Ectodermal cell (in vitro differentiated cells): ENCODE data around the gene NUBP2.

Experiments
- H3K27ac ChIP-seq: 2 replicates; pipeline ENCODE4 v1.7.0; 2013; ENCODE audit warnings: mild to moderate bottlenecking, low read depth, low read length; ENCODE audit not compliant: insufficient read depth, poor library complexity, severe bottlenecking
- H3K27me3 ChIP-seq: 2 replicates; pipeline ENCODE4 v1.7.0; 2013; ENCODE audit warnings: mild to moderate bottlenecking, low read length; ENCODE audit not compliant: insufficient read depth, control insufficient read depth, poor library complexity, severe bottlenecking
- H3K36me3 ChIP-seq: one replicate; pipeline ENCODE4 v1.7.0; 2013; ENCODE audit warnings: low read length; ENCODE audit not compliant: control insufficient read depth, insufficient read depth
- H3K4me1 ChIP-seq: one replicate; pipeline ENCODE4 v1.7.0; 2013; ENCODE audit warnings: low read length; ENCODE audit not compliant: control insufficient read depth, insufficient read depth
- H3K4me3 ChIP-seq: 2 replicates; pipeline ENCODE4 v1.7.0; 2013; ENCODE audit warnings: low read depth, low read length, control low read depth; ENCODE audit not compliant: insufficient read depth
- H3K9me3 ChIP-seq: 2 replicates; pipeline ENCODE4 v1.7.0; 2013; ENCODE audit warnings: mild to moderate bottlenecking, low read length, moderate library complexity; ENCODE audit not compliant: control insufficient read depth
- WGBS, 2 experiments: methylation state at CpG; one replicate each; pipeline ENCODE4 v1.1.7; 2013; ENCODE audit warnings: missing lambda C conversion rate in 2 of 2; 5-methylcytosine and 5-hydroxymethylcytosine counted together

NUBP2 gene

DNA sequence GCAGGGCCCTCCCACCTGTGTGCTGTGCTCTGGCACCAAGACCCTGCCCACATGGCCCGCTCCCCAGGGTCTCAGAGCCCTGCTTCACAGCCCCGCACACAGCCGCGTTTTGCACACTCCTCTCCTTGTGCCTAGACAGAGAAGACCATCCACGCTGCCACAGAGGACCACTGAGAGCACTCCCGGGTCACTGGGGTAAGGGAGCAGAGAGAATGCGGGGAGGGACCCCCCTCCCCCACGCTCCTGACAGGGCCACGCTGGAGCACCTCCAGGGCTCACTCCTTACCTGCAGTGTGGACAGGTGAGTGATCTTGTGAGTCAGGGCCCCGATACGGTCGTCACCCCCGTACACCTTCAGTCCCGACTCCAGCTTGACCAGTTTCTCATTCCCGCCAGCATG is 36.9 kb downstream of the NUBP2 start:
- no peaks in the 10 kb centered on the region for H3K9me3 ChIP-seq
- H3K27ac ChIP-seq, result no peak overlapping the region
- no peak overlapping the region for H3K4me3 ChIP-seq
- no peaks in the 10 kb centered on the region for H3K4me1 ChIP-seq
- no peaks in the 10 kb centered on the region for H3K27me3 ChIP-seq
- WGBS, 2 experiments, result 95% methylated on average over 15 of the region's 15 CpGs
- H3K36me3 ChIP-seq, result no peaks in the 10 kb centered on the region

DNA sequence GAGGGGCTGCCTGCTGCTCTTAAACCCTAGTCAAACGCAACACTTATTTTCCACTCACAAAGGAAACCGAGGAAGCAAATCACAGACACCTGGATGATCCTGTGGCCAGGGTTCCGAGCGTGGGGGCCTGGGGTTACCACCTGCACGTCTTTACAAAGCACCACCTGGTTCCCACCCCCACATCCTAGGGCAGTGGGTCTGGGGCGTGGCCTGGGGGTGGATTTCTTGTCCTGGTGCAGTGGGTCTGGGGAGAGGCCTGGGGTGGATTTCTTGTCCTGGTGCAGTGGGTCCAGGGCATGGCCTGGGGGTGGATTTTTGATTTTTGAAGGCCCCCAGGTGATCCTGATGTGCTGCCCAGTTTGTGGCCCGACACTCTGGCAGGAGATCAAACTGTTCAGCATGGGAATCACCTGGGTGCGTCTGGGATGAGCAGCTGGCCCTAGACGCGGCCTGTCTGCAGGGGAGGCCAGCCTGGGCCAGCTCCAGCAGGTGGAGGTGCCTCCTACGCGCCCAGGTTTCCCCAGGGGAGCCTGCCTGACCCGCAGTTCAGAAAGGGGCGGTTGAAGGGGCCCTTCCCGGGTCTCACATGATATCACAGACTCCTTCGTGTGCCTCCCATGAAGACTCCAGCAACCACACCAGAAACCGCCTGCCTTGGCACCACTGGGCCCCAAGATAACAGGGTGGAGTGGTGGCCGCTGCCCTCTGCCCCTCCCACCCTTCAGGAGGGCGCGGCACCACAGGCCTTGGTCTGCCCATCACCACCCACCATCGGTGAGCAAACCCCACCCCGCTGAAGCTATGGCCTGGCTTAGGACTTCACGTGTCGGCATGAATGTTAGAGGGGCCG is 37.6 kb downstream of the NUBP2 start:
- no peak overlapping the region for H3K4me3 ChIP-seq
- WGBS, 2 experiments, result 93 to 95% methylated on average over 25 of the region's 25 CpGs
- peaks cover 1% of the 10 kb centered on the region for H3K4me1 ChIP-seq
- no peaks in the 10 kb centered on the region for H3K27me3 ChIP-seq
- H3K9me3 ChIP-seq, result no peaks in the 10 kb centered on the region
- H3K27ac ChIP-seq, result no peak overlapping the region
- H3K36me3 ChIP-seq, result no peaks in the 10 kb centered on the region

DNA sequence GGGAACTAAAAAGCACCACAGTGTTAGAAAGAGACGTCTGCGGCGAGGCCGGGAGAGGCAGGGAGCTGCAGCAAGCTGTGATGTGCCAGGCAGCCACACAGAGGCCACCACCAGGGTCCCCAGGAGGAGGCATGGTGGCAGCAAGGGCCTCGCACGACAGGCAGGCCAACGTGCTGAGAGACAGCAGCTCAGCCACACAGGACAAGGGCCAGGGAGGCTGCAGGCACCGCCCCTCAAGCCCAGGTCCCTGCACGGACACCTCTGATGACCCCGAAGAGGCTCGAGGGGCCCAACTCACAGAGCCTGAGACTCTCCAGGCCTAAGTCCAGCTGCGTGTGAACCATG is 38.2 kb downstream of the NUBP2 start:
- no peak overlapping the region for H3K4me3 ChIP-seq
- peaks cover 6% of the 10 kb centered on the region for H3K27me3 ChIP-seq
- no peak overlapping the region for H3K27ac ChIP-seq
- H3K4me1 ChIP-seq, result peaks cover 7% of the 10 kb centered on the region
- WGBS, 2 experiments, result 93 to 96% methylated on average over 12 of the region's 12 CpGs
- H3K36me3 ChIP-seq, result no peaks in the 10 kb centered on the region
- no peaks in the 10 kb centered on the region for H3K9me3 ChIP-seq

DNA sequence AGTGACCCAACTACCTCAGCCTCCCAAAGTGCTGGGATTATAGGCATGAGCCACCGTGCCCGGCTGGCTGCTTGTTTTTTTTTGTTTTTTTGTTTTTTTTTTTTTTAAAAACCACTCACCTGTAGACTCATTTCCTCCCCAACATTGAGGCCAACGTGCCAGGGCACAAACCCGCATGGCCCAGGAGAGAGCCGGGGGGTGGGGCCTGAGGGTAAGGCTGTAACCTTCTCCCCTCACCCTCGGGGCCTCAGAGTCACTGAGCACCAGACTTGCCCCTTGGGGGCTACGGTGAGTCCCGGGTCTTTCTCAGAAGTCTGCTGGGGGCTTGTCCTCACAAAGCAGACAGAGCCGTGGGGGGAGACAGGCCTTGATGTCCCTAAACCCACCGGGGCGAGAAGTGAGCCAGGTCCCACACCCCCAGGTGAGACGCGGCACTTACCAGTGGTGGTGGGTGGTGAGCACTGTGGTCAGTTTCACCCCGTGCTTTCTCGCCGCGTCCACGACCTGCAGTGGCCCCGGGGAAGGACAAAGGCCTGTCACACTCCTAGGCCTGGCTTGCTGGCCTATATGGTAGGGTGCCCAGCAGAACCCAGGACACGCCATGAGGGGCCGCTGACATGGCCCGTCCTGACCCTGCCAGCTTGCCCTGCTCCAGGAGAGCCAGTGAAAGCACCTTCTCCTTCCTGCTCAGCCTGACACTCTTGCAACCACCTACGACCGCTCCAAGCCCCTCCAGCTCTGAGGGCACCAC is 39.3 kb downstream of the NUBP2 start:
- peaks cover 7% of the 10 kb centered on the region for H3K4me1 ChIP-seq
- H3K27me3 ChIP-seq, result peaks cover 6% of the 10 kb centered on the region
- H3K27ac ChIP-seq, result no peak overlapping the region
- H3K4me3 ChIP-seq, result no peak overlapping the region
- H3K9me3 ChIP-seq, result no peaks in the 10 kb centered on the region
- H3K36me3 ChIP-seq, result no peaks in the 10 kb centered on the region
- WGBS, 2 experiments, result 95 to 96% methylated on average over 22 to 24 of the region's 24 CpGs

DNA sequence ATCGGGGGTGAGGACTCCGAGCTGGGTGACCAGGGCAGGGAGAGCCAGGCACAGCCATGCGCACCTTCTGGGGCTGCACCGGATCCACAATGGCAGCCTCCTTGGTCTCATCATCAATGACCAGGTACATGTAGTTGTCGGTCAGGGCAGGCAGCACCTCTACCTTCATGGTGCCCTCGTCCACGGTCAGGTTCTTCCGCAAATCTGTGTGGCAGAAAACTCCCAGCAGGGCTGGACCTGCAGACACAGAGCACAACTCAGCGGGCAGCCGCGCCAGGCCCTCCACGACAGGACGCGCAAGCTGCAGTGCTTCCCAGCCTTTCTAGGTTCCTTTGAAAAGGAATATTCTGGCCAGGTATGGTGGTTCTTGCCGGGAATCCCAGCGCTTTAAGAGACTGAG is 40.0 kb downstream of the NUBP2 start:
- Histone ChIP-seq H3K4me3 (no peak overlapping the region), H3K4me1 (peaks cover 7% of the 10 kb centered on the region), H3K27ac (no peak overlapping the region), H3K9me3 (no peaks in the 10 kb centered on the region), H3K36me3 (no peaks in the 10 kb centered on the region), H3K27me3 (peaks cover 6% of the 10 kb centered on the region)
- WGBS, 2 experiments, result 91% methylated on average over 16 of the region's 16 CpGs

DNA sequence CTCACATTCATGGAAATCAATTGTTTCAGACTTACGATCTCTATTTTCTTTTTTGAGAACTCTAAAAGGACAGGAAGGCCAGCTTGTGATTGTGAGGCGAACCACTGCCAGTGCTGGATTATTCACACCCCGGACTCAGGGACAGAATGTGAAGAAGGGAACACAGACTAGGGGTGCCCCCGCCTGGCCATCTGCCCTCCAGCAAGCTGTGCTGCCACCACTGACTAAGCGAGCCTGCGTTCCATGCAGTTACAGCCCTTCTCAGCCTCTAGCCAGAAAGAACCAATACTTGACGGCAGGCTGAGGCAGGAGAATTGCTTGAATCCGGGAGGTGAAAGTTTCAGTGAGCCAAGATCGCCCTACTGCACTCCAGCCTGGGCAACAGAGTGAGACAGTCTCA is 41.1 kb downstream of the NUBP2 start:
- 53 to 54% methylated on average over 9 of the region's 9 CpGs for WGBS, 2 experiments
- Histone ChIP-seq H3K27me3 (peaks cover 6% of the 10 kb centered on the region), H3K4me1 (peaks cover 13% of the 10 kb centered on the region), H3K9me3 (no peaks in the 10 kb centered on the region), H3K27ac (no peak overlapping the region), H3K4me3 (no peak overlapping the region), H3K36me3 (no peaks in the 10 kb centered on the region)

DNA sequence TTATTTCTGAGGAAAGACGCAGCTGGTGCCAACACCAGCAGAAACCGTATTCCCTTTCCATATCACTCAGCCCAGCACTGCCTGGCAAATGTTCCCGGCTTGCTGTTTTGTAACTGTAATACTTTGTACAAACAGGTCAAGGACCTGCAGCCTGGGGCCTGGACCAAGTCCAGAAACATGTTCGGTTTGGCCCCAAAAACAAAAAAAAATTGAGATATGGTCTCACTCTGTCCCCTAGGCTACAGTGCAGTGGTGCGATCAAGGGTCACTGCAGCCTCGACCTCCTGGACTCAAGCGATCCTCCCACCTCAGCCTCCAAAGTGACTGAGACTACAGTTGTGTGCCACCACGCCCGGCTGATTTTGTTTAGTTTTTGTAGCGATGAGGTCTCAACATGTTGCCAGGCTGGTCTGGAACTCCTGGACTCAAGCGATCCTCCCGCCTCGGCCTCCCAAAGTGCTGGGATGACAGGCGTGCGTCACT is 42.7 kb downstream of the NUBP2 start:
- peak overlapping the region; percentile 91 for H3K4me3 ChIP-seq
- H3K36me3 ChIP-seq, result no peaks in the 10 kb centered on the region
- H3K9me3 ChIP-seq, result no peaks in the 10 kb centered on the region
- no peak overlapping the region for H3K27ac ChIP-seq
- WGBS, 2 experiments, result 91 to 92% methylated on average over 15 of the region's 15 CpGs
- H3K27me3 ChIP-seq, result peaks cover 6% of the 10 kb centered on the region
- H3K4me1 ChIP-seq, result peaks cover 13% of the 10 kb centered on the region

DNA sequence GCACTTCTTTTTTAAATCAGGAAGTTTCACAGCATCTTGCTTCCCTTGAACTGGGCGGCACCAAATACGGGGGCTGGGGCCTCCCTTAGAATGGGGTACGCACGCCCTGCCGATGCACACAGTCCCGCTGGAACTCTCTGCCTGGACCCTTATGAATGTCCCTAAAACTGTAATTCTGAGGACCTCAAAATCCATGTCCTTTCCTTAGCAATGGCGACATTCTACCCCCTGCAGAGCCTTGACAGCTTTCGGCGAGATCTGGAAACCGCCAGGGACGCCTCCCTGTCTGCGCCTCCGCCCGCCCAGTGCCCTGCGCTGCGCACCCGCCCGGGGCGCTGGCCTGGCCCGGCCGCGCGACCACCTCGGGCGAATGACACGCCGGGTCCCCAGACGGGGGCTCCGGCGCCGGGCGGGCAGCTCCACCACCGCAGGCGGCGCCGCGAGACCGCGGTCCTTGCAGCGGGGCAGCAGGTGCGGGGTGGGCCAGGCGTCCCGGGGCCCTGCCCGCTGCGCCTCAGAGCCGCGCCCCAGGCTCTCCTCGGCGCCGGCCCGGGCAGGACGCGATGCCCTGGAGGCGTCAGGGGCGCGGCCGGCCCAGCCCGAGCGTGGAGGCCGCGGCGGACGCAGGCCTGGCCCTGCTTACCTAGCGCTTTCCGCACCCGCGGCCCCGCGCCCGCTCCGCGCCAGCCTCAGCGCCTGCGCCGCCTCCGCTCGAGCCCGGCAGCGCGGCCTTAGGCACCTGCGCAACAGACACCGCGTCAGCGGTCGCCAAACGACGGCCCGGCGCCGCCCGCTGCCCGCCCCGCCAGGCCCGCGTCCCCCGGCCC is 43.3 kb downstream of the NUBP2 start:
- WGBS, 2 experiments, result 4 to 5% methylated on average over 96 of the region's 96 CpGs
- no peak overlapping the region for H3K27ac ChIP-seq

DNA sequence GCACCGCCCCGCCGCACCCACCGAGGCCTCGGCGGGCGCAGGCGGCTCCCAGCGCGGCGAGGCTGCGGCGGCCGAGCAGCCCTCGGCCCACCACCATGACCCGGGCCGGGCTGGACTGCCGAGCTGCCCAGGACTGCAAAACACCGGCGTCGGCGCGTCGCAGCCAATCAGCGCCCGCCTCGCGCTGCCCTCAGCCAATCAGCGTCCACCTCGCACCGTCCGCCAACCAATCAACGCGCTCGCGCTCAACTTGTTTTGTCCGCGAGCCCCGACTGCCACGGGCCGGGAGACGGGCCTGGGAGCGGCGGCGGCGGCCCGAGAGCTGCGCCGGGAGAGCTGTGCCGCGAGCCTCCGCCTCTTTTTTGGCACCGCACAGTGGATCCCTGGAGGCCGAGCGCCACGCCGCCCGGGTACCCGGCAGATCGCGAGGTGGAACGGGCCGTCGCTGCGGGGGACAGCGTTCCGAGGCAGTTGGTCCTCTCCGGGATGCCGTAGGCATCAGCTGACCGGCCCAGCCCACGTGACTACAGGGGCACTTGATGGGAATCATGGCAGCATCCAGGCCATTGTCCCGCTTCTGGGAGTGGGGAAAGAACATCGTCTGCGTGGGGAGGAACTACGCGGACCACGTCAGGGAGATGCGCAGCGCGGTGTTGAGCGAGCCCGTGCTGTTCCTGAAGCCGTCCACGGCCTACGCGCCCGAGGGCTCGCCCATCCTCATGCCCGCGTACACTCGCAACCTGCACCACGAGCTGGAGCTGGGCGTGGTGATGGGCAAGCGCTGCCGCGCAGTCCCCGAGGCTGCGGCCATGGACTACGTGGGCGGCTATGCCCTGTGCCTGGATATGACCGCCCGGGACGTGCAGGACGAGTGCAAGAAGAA is 44.2 kb downstream of the NUBP2 start, which contains the start of the genes FAHD1 and HAGH:
FAHD1 (plus strand) TSS at position 516 of the 883 bp plus-strand sequence; CDS start at position 549, 33 bp downstream.
HAGH (minus strand) TSS at position 135 of the 883 bp plus-strand sequence; CDS start at position 97, 38 bp downstream.
- H3K9me3 ChIP-seq, result no peaks in the 10 kb centered on the region
- peak within 1 kb of the TSS; percentile 91 for H3K4me3 ChIP-seq
- peaks cover 13% of the 10 kb centered on the region for H3K4me1 ChIP-seq
- peak within 1 kb of the TSS; percentile 67 for H3K27ac ChIP-seq
- H3K27me3 ChIP-seq, result peaks cover 6% of the 10 kb centered on the region
- H3K36me3 ChIP-seq, result no peaks in the 10 kb centered on the region
- WGBS, 2 experiments, result 0% methylated on average over 104 of the region's 104 CpGs

More for the DNA sequence above, 43.3 kb downstream of the NUBP2 start:
- Histone ChIP-seq H3K4me3 (peak overlapping the region; percentile 91), H3K27me3 (peaks cover 6% of the 10 kb centered on the region), H3K4me1 (peaks cover 13% of the 10 kb centered on the region), H3K9me3 (no peaks in the 10 kb centered on the region), H3K36me3 (no peaks in the 10 kb centered on the region)
